ENCODE data around the gene SERGEF. TPM values are rescaled to one million over a fixed set of nuclear protein-coding genes. Genes with fewer than 3 reads are reported as not detected.

Gene SERGEF
- total and polyA plus RNA-seq, 10 of the 15 experiments (the other 5 are each of a cell fraction or from before 2014, with no cell fraction given), result 14.6 to 27.8 (median 22.4) TPM

DNA sequence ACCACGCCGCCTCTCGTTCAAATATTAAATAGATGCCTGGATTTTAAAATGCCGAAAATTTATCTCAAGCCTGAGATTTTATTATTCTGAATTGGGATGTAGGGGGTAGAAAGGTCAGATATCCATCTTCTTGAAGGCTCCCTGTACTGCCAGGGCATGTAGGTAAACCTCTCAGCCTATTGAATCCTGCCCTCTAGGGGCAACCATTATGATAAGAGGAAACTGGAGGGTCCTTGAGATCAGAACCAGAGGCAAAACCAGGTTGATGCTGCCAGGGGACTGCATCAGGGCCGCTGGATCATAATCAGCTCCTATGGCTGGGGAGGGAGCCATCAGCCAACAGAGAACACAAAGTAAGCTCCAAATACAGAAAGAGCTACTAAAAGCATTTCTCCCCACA, 185.8 kb downstream of the SERGEF start:
- Histone ChIP-seq H3K9me3 (replicated peaks; ENCODE audit: control insufficient read depth, insufficient read depth, low read length) (no peaks in the 10 kb centered on the region), H3K4me1 (ENCODE audit: control insufficient read depth, insufficient read depth, low read length) (no peaks in the 10 kb centered on the region), H3K9ac (ENCODE audit: control insufficient read depth, insufficient read depth, low read length) (no peak overlapping the region), H3K4me2 (ENCODE audit: control insufficient read depth, insufficient read depth) (no peak overlapping the region), H3K36me3 (ENCODE audit: control insufficient read depth in 2 of 2, insufficient read depth in 2 of 2, low read length in 1 of 2) (no peaks in the 10 kb centered on the region), H4K20me1 (ENCODE audit: control insufficient read depth, insufficient read depth) (no peaks in the 10 kb centered on the region), H2AFZ (ENCODE audit: control insufficient read depth, low read depth, low read length) (no peak overlapping the region), H3K4me3 (no peak overlapping the region), H3K79me2 (ENCODE audit: control insufficient read depth, insufficient read depth, low read length) (no peaks in the 10 kb centered on the region), H3K27ac (ENCODE audit: control insufficient read depth, insufficient read depth) (no peak overlapping the region), H3K27me3 (replicated peaks in 1 of 2; ENCODE audit: control insufficient read depth in 2 of 2, insufficient read depth in 2 of 2, low read length in 1 of 2) (no peaks in the 10 kb centered on the region)
- FAIRE-seq, result no peak
- no TSS peak for BruUV-seq (replicated peaks)
- WGBS (ENCODE audit: insufficient coverage, insufficient replicate concordance, low lambda C conversion rate, missing lambda C conversion rate), result 95% methylated on average over 5 of the region's 5 CpGs
- SMC1A ChIA-PET (ENCODE audit: uncharacterized antibody, unreplicated experiment), result no interaction called here
- ATAC-seq, result no peak
- RAD21 ChIA-PET (ENCODE audit: unreplicated experiment), result no interaction called here
- in situ Hi-C loops (cut with MboI), result no loop called here
- POLR2A ChIA-PET, result no interaction called here
- DNase-seq (ENCODE audit: low read depth, low spot score), result no peak
- TF ChIP-seq, protein P1, sequence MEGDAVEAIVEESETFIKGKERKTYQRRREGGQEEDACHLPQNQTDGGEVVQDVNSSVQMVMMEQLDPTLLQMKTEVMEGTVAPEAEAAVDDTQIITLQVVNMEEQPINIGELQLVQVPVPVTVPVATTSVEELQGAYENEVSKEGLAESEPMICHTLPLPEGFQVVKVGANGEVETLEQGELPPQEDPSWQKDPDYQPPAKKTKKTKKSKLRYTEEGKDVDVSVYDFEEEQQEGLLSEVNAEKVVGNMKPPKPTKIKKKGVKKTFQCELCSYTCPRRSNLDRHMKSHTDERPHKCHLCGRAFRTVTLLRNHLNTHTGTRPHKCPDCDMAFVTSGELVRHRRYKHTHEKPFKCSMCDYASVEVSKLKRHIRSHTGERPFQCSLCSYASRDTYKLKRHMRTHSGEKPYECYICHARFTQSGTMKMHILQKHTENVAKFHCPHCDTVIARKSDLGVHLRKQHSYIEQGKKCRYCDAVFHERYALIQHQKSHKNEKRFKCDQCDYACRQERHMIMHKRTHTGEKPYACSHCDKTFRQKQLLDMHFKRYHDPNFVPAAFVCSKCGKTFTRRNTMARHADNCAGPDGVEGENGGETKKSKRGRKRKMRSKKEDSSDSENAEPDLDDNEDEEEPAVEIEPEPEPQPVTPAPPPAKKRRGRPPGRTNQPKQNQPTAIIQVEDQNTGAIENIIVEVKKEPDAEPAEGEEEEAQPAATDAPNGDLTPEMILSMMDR (IDR thresholded peaks at IDR 0.05 in 2 of 3, conservative IDR thresholded peaks at IDR 0.05 in 1 of 3; ENCODE audit: control insufficient read depth in 2 of 3, extremely low read depth in 1 of 3, insufficient read depth in 1 of 3, low read depth in 3 of 3, low read length in 3 of 3), result peak in 1 of 3 experiments; percentile 9; a peak in 1 of 6 replicates
- no peak for TF ChIP-seq MTA3 (IDR thresholded peaks at IDR 0.05; ENCODE audit: borderline replicate concordance, low read length)
- CTCF ChIA-PET, result no interaction called here
- intact Hi-C loops (cut with micrococcal nuclease; ENCODE audit: unreplicated experiment), result no loop called here

GRCh38 chr11:17822401-17822781, 190.5 kb downstream of the SERGEF start:
- intact Hi-C loops (cut with micrococcal nuclease; ENCODE audit: unreplicated experiment), result no loop called here

More at GRCh38 chr11:17822401-17822781, 190.5 kb downstream of the SERGEF start:
- TF ChIP-seq SUPT20H (IDR thresholded peaks at IDR 0.05; ENCODE audit: borderline replicate concordance, control insufficient read depth, low read depth, low read length) (no peak), CBX3 (IDR thresholded peaks at IDR 0.05; ENCODE audit: borderline replicate concordance, low read depth) (no peak), RELA (IDR thresholded peaks at IDR 0.05; ENCODE audit: borderline replicate concordance, partially characterized antibody) (no peak), RAD21 (IDR thresholded peaks at IDR 0.05; ENCODE audit: insufficient read depth, low read depth, low read length) (no peak), JUND (IDR thresholded peaks at IDR 0.05; ENCODE audit: low read depth, low read length) (no peak), CBFB (IDR thresholded peaks at IDR 0.05; ENCODE audit: low read depth) (no peak), MTA3 (IDR thresholded peaks at IDR 0.05; ENCODE audit: borderline replicate concordance, low read length) (no peak), BMI1 (IDR thresholded peaks at IDR 0.05; ENCODE audit: borderline replicate concordance) (no peak), BACH1 (IDR thresholded peaks at IDR 0.05; ENCODE audit: borderline replicate concordance) (no peak), NFYA (IDR thresholded peaks at IDR 0.05; ENCODE audit: borderline replicate concordance, low read depth, low read length) (no peak), KDM1A (IDR thresholded peaks at IDR 0.05; ENCODE audit: borderline replicate concordance) (no peak), STAT1 (conservative IDR thresholded peaks at IDR 0.05) (no peak)
- TF ChIP-seq, protein P2, sequence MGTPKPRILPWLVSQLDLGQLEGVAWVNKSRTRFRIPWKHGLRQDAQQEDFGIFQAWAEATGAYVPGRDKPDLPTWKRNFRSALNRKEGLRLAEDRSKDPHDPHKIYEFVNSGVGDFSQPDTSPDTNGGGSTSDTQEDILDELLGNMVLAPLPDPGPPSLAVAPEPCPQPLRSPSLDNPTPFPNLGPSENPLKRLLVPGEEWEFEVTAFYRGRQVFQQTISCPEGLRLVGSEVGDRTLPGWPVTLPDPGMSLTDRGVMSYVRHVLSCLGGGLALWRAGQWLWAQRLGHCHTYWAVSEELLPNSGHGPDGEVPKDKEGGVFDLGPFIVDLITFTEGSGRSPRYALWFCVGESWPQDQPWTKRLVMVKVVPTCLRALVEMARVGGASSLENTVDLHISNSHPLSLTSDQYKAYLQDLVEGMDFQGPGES (IDR thresholded peaks at IDR 0.05), result no peak
- TF ChIP-seq, protein P3, sequence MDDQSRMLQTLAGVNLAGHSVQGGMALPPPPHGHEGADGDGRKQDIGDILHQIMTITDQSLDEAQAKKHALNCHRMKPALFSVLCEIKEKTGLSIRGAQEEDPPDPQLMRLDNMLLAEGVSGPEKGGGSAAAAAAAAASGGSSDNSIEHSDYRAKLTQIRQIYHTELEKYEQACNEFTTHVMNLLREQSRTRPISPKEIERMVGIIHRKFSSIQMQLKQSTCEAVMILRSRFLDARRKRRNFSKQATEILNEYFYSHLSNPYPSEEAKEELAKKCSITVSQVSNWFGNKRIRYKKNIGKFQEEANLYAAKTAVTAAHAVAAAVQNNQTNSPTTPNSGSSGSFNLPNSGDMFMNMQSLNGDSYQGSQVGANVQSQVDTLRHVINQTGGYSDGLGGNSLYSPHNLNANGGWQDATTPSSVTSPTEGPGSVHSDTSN (IDR thresholded peaks at IDR 0.05; ENCODE audit: insufficient replicate concordance, low read depth, low read length), result no peak
- no peaks in the 10 kb centered on the region for H3K4me1 ChIP-seq (ENCODE audit: control insufficient read depth, insufficient read depth, low read length)
- no peak overlapping the region for H3K9ac ChIP-seq (ENCODE audit: control insufficient read depth, insufficient read depth, low read length)
- no peaks in the 10 kb centered on the region for H4K20me1 ChIP-seq (ENCODE audit: control insufficient read depth, insufficient read depth)
- BruUV-seq (replicated peaks), result no TSS peak
- ChIA-PET SMC1A (ENCODE audit: uncharacterized antibody, unreplicated experiment) (no interaction called here), POLR2A (no interaction called here), CTCF (interaction anchor here (0.6 kb wide), 1 partner anchor 1413 kb away, joined by 4 read pairs; no protein-coding TSS in a partner anchor), RAD21 (ENCODE audit: unreplicated experiment) (no interaction called here)
- no peak overlapping the region for H3K4me2 ChIP-seq (ENCODE audit: control insufficient read depth, insufficient read depth)
- no peak overlapping the region for H2AFZ ChIP-seq (ENCODE audit: control insufficient read depth, low read depth, low read length)
- no peak overlapping the region for H3K27ac ChIP-seq (ENCODE audit: control insufficient read depth, insufficient read depth)
- H3K27me3 ChIP-seq (replicated peaks in 1 of 2; ENCODE audit: control insufficient read depth in 2 of 2, insufficient read depth in 2 of 2, low read length in 1 of 2), result no peaks in the 10 kb centered on the region
- no peaks in the 10 kb centered on the region for H3K36me3 ChIP-seq (ENCODE audit: control insufficient read depth in 2 of 2, insufficient read depth in 2 of 2, low read length in 1 of 2)
- no peaks in the 10 kb centered on the region for H3K79me2 ChIP-seq (ENCODE audit: control insufficient read depth, insufficient read depth, low read length)
- no peak overlapping the region for H3K4me3 ChIP-seq
- no peak for DNase-seq (ENCODE audit: low read depth, low spot score)
- ATAC-seq, result no peak
- no peak for FAIRE-seq
- WGBS (ENCODE audit: insufficient coverage, insufficient replicate concordance, low lambda C conversion rate, missing lambda C conversion rate), result 74% methylated on average over 5 of the region's 5 CpGs
- in situ Hi-C loops (cut with MboI), result no loop called here
- H3K9me3 ChIP-seq (replicated peaks; ENCODE audit: control insufficient read depth, insufficient read depth, low read length), result no peaks in the 10 kb centered on the region
